GM18511 (cell line): ENCODE measurements around the gene ZNF784.

Experiments used
- ATAC-seq: cut with Tn5 transposase; IDR thresholded peaks from one replicate; pipeline ENCODE4 v1.9.1; 2021; ENCODE audit warnings: mild to moderate bottlenecking, moderate library complexity; ENCODE audit not compliant: unreplicated experiment

ZNF784 gene

GRCh38 chr19:55622242-55622969, 2.0 kb downstream of the ZNF784 start:
- ATAC-seq: no peak

- no peak for ATAC-seq
Measured at GRCh38 chr19:55621673-55622231, 2.6 kb downstream of the ZNF784 start.

- ATAC-seq: no peak
Measured at GRCh38 chr19:55621205-55621672, 3.1 kb downstream of the ZNF784 start.

GRCh38 chr19:55620410-55621204, 3.8 kb downstream of the ZNF784 start:
- ATAC-seq: no peak

- ATAC-seq: no peak
Measured at GRCh38 chr19:55619286-55619685, 5.1 kb downstream of the ZNF784 start.

GRCh38 chr19:55618426-55618825, 5.9 kb downstream of the ZNF784 start:
- ATAC-seq: no peak

- ATAC-seq: no peak
Measured at GRCh38 chr19:55617426-55617825, 6.9 kb downstream of the ZNF784 start.

- no peak for ATAC-seq
Measured at GRCh38 chr19:55616395-55616875, 7.9 kb downstream of the ZNF784 start.

GRCh38 chr19:55615543-55616394, 8.6 kb downstream of the ZNF784 start:
- no peak for ATAC-seq

- no peak for ATAC-seq
Measured at GRCh38 chr19:55614711-55615542, 9.4 kb downstream of the ZNF784 start.

GRCh38 chr19:55613930-55614710, 10.2 kb downstream of the ZNF784 start:
- ATAC-seq: no peak

- no peak for ATAC-seq
Measured at GRCh38 chr19:55613396-55613795, 11.0 kb downstream of the ZNF784 start.

GRCh38 chr19:55611983-55612645, 12.3 kb downstream of the ZNF784 start:
- no peak for ATAC-seq

GRCh38 chr19:55611300-55611982, 12.9 kb downstream of the ZNF784 start:
- ATAC-seq: no peak

- no peak for ATAC-seq
Measured at GRCh38 chr19:55609326-55609725, 15.0 kb downstream of the ZNF784 start.

- no peak for ATAC-seq
Measured at GRCh38 chr19:55606817-55607216, 17.5 kb downstream of the ZNF784 start.

GRCh38 chr19:55606471-55606787, 17.9 kb downstream of the ZNF784 start:
- no peak for ATAC-seq
